GM12872 (cell line): ENCODE data around the gene TRPC1.

Experiments used
- CTCF ChIP-seq: IDR thresholded peaks from 3 replicates; pipeline ENCODE4 v1.5.1; 2011; ENCODE audit warnings: low read depth, mild to moderate bottlenecking, low read length, moderate library complexity; ENCODE audit not compliant: insufficient read depth

TRPC1 gene

GRCh38 chr3:142777927-142778326 lies 54.1 kb downstream of the TRPC1 start:
- no peak for TF ChIP-seq CTCF

- TF ChIP-seq CTCF = no peak
These were observed 54.7 kb downstream of the TRPC1 start for GRCh38 chr3:142778541-142778940.

GRCh38 chr3:142779591-142779990 lies 55.8 kb downstream of the TRPC1 start:
- no peak for TF ChIP-seq CTCF

- TF ChIP-seq CTCF = no peak
These were observed 58.8 kb downstream of the TRPC1 start for GRCh38 chr3:142782616-142783015.

- no peak for TF ChIP-seq CTCF
These were observed 60.4 kb downstream of the TRPC1 start for GRCh38 chr3:142784228-142784627.

GRCh38 chr3:142785996-142786395 lies 62.2 kb downstream of the TRPC1 start:
- TF ChIP-seq CTCF = no peak

- no peak for TF ChIP-seq CTCF
These were observed 63.9 kb downstream of the TRPC1 start for GRCh38 chr3:142787719-142788118.

- TF ChIP-seq CTCF = no peak
These were observed 70.7 kb downstream of the TRPC1 start for GRCh38 chr3:142794508-142794907.
